Measurements from ENCODE around the gene ZNF391. TPM values are rescaled to one million over a fixed set of nuclear protein-coding genes. Genes with fewer than 3 reads are reported as not detected.

The ZNF391 gene
- total and polyA plus RNA-seq, 2 of the 4 experiments (the other 2 are of a cell fraction): 0.18 to 0.22 TPM

DNA sequence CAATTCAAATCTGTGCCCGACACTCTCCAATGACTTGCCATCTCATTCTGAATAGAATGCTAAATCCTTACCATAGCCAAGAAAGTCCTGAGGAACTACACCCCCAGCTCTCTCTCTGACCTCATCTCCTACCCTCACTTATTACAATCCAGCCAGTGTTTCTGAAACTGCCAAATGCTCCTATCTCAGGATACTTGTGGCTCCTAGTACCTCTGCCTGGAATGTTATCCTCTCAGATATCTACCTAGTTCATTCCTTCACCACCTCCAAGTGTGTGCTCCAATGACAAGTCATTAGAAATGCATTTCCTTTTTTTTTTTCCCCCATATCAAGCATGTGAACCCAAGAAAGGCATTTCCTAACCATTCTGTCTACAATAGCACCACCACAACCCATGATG is 59.9 kb downstream of the ZNF391 start:
- no peak overlapping the region for H3K18ac ChIP-seq (ENCODE audit: low read depth, low read length)
- H3K27ac ChIP-seq (ENCODE audit: insufficient read depth, low read length): no peak overlapping the region
- no peaks in the 10 kb centered on the region for H3K9me1 ChIP-seq (ENCODE audit: insufficient read depth, low read length)
- H3K79me1 ChIP-seq (ENCODE audit: low read depth in 1 of 2, low read length in 2 of 2): no peaks in the 10 kb centered on the region; a peak in 1 of 4 replicates
- H3K27me3 ChIP-seq (ENCODE audit: control insufficient read depth, insufficient read depth, low read length): no peaks in the 10 kb centered on the region
- H2BK120ac ChIP-seq (ENCODE audit: low read depth, low read length): no peak overlapping the region
- H2BK20ac ChIP-seq (ENCODE audit: low read depth, low read length): no peak overlapping the region
- no peaks in the 10 kb centered on the region for H3K4me1 ChIP-seq (ENCODE audit: control insufficient read depth, insufficient read depth, low read length)
- no peak for ATAC-seq (ENCODE audit: low read depth)
- ChIA-PET POLR2A (ENCODE audit: unreplicated experiment) (no interaction called here), CTCF (no interaction called here)
- no peak overlapping the region for H3K4me3 ChIP-seq (ENCODE audit: insufficient read depth, low read depth, low read length)
- H2AK9ac ChIP-seq (replicated peaks; ENCODE audit: low read depth, low read length, poor library complexity): no peak overlapping the region
- intact Hi-C loops (cut with micrococcal nuclease) (no loop called here), in situ Hi-C loops (cut with MboI; ENCODE audit: low sequenced_read_pairs) (no loop called here), dilution Hi-C loops (cut with HindIII; ENCODE audit: low sequenced_read_pairs, unreplicated experiment) (no loop called here)
- no TSS peak for BruUV-seq (replicated peaks)
- peaks cover 47% of the 10 kb centered on the region for H3K9me3 ChIP-seq (ENCODE audit: control insufficient read depth, insufficient read depth, low read length)
- DNase-seq: no peak
- peaks cover 20% of the 10 kb centered on the region for H3K36me3 ChIP-seq (ENCODE audit: control insufficient read depth, insufficient read depth, low read length)
- H3K4me2 ChIP-seq (ENCODE audit: low read depth, low read length): no peak overlapping the region
- H2AFZ ChIP-seq (replicated peaks; ENCODE audit: low read length, poor library complexity): no peak overlapping the region
- H2BK5ac ChIP-seq (ENCODE audit: low read depth, low read length, poor library complexity, severe bottlenecking): no peak overlapping the region
- H4K8ac ChIP-seq (ENCODE audit: low read depth in 2 of 2, low read length in 2 of 2): no peak overlapping the region
- H2AK5ac ChIP-seq (ENCODE audit: low read depth, low read length): no peak overlapping the region
- H4K5ac ChIP-seq (ENCODE audit: low read depth, low read length): no peak overlapping the region
- no peak overlapping the region for H3K4ac ChIP-seq (ENCODE audit: low read depth, low read length)
- H2BK15ac ChIP-seq (ENCODE audit: low read depth, low read length): no peak overlapping the region
- no peak overlapping the region for H3K9ac ChIP-seq (ENCODE audit: low read depth, low read length)
- H3K14ac ChIP-seq (replicated peaks; ENCODE audit: low read depth, low read length): no peak overlapping the region
- H3K56ac ChIP-seq (ENCODE audit: extremely low read depth, insufficient read depth, low read length): no peak overlapping the region
- no peaks in the 10 kb centered on the region for H4K20me1 ChIP-seq (ENCODE audit: insufficient read depth, low read length)
- TF ChIP-seq, protein P1, sequence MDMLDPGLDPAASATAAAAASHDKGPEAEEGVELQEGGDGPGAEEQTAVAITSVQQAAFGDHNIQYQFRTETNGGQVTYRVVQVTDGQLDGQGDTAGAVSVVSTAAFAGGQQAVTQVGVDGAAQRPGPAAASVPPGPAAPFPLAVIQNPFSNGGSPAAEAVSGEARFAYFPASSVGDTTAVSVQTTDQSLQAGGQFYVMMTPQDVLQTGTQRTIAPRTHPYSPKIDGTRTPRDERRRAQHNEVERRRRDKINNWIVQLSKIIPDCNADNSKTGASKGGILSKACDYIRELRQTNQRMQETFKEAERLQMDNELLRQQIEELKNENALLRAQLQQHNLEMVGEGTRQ (IDR thresholded peaks at IDR 0.05; ENCODE audit: low read depth, low read length): no peak
- TF ChIP-seq CHD1 (IDR thresholded peaks at IDR 0.05; ENCODE audit: low read depth, low read length): no peak
- no peak for TF ChIP-seq BHLHE40 (IDR thresholded peaks at IDR 0.05; ENCODE audit: low read depth, low read length)
- no peak for TF ChIP-seq MXI1 (IDR thresholded peaks at IDR 0.05; ENCODE audit: borderline replicate concordance, low read depth, low read length)
- no peak overlapping the region for H3K23ac ChIP-seq (ENCODE audit: low read depth, low read length)
- H4K91ac ChIP-seq (ENCODE audit: insufficient read depth, low read depth, low read length): no peak overlapping the region
- 100% methylated on average over 1 of the region's 1 CpG; no CpG with 5 or more reads in 1 of the 2 experiments for WGBS, 2 experiments (ENCODE audit: extremely low coverage in 2 of 2, insufficient read length in 1 of 2)
